Thyroid gland (tissue), 4 donors: ENCODE measurements around the gene CASP2. TPM values are rescaled to one million over a fixed set of nuclear protein-coding genes. Genes with fewer than 3 reads are reported as not detected.

Source experiments
- DNase-seq, 2 donors: peaks; one replicate each; pipeline ENCODE4 v3.0.0-alpha.2; 2019
- H3K27ac ChIP-seq, 3 donors: fragments of 200-600 bp; sonication (generic); 1 replicate in 2 of 3; 2 replicates in 1 of 3; pipeline ENCODE4 v1.5.1; 2016 to 2019; ENCODE audit warnings: mild to moderate bottlenecking in 1 of 3, moderate library complexity in 1 of 3
- H3K27me3 ChIP-seq: fragments of 200-600 bp; sonication (generic); one replicate; pipeline ENCODE4 v1.5.1; 2019
- H3K36me3 ChIP-seq, 2 donors: fragments of 200-600 bp; sonication (generic); one replicate each; pipeline ENCODE4 v1.5.1; 2016 to 2019
- H3K4me1 ChIP-seq, 2 donors: fragments of 200-600 bp; sonication (generic); one replicate each; pipeline ENCODE4 v1.5.1; 2017 to 2019
- H3K4me3 ChIP-seq, 3 donors: fragments of 200-600 bp; sonication (generic); replicated peaks in 1 of 3; 1 replicate in 2 of 3; 2 replicates in 1 of 3; pipeline ENCODE4 v1.5.1; 2016; ENCODE audit warnings: mild to moderate bottlenecking in 1 of 3
- H3K9me3 ChIP-seq: fragments of 200-600 bp; sonication (generic); one replicate; pipeline ENCODE4 v1.5.1; 2017
- CTCF ChIP-seq, 6 experiments: fragments of 200-600 bp in 3 of 6; fragments of 450-650 bp in 3 of 6; sonication (generic) in 3 of 6; IDR thresholded peaks; one replicate each; pipeline ENCODE4 v1.5.1; 2016 to 2019; ENCODE audit warnings: antibody characterized with exemption in 6 of 6, mild to moderate bottlenecking in 2 of 6, inconsistent platforms in 1 of 6, moderate library complexity in 1 of 6
- POLR2A ChIP-seq, 2 donors: fragments of 450-650 bp; IDR thresholded peaks; one replicate each; pipeline ENCODE4 v1.6.1; 2017; ENCODE audit warnings: antibody characterized with exemption in 2 of 2, mild to moderate bottlenecking in 2 of 2, moderate library complexity in 1 of 2
- WGBS, 2 donors: methylation state at CpG; one replicate each; pipeline ENCODE4 v1.1.5; 2017; 5-methylcytosine and 5-hydroxymethylcytosine counted together
- intact Hi-C: fragments of 100-400 bp; cut with DNase I; formaldehyde crosslinking; loops from one replicate; pipeline ENCODE4 v1.15.1; 2023
- total RNA-seq, 4 donors: library from RNA; depleted of rRNA; stranded (reverse); fragments of >200 nt; gene quantifications; one replicate each; pipeline ENCODE4 v1.2.3, GENCODE V29; 2016

The CASP2 gene
- total RNA-seq, 4 donors from 2014 or later: 13.0 to 21.7 (median 17.5) TPM

GRCh38 chr7:143299840-143300239 is 11.7 kb downstream of the CASP2 start:
- H3K4me3 ChIP-seq: no peak overlapping the region
- no peaks in the 10 kb centered on the region for H3K27me3 ChIP-seq
- intact Hi-C loops: no loop called here
- DNase-seq: peak; percentile 38 to 53
- no peaks in the 10 kb centered on the region for H3K9me3 ChIP-seq
- no peak overlapping the region for H3K27ac ChIP-seq
- TF ChIP-seq CTCF (IDR thresholded peaks at IDR 0.05) (peak in 4 of 6 experiments; percentile 42 to 69 (median 46)), POLR2A (IDR thresholded peaks at IDR 0.05) (no peak)
- WGBS, 2 donors: 76 to 83% methylated on average over 8 of the region's 8 CpGs
- H3K36me3 ChIP-seq: peaks cover 52 to 67% of the 10 kb centered on the region in 2 donors
- no peaks in the 10 kb centered on the region for H3K4me1 ChIP-seq

GRCh38 chr7:143300959-143301935 is 13.1 kb downstream of the CASP2 start:
- no peaks in the 10 kb centered on the region for H3K27me3 ChIP-seq
- no peaks in the 10 kb centered on the region for H3K4me1 ChIP-seq
- WGBS, 2 donors: 92 to 96% methylated on average over 8 of the region's 8 CpGs
- no peak overlapping the region for H3K4me3 ChIP-seq
- no peak for TF ChIP-seq CTCF (IDR thresholded peaks at IDR 0.05)
- no peak for TF ChIP-seq POLR2A (IDR thresholded peaks at IDR 0.05)
- intact Hi-C loops: no loop called here
- H3K27ac ChIP-seq: no peak overlapping the region
- peaks cover 53 to 64% of the 10 kb centered on the region in 2 donors for H3K36me3 ChIP-seq
- no peak for DNase-seq
- H3K9me3 ChIP-seq: no peaks in the 10 kb centered on the region

- no peaks in the 10 kb centered on the region for H3K9me3 ChIP-seq
- TF ChIP-seq POLR2A (IDR thresholded peaks at IDR 0.05) (no peak), CTCF (IDR thresholded peaks at IDR 0.05) (no peak)
- H3K27me3 ChIP-seq: no peaks in the 10 kb centered on the region
- intact Hi-C loops: no loop called here
- WGBS, 2 donors: 97 to 98% methylated on average over 10 of the region's 10 CpGs
- no peak for DNase-seq
- H3K4me1 ChIP-seq: no peaks in the 10 kb centered on the region
- peaks cover 49 to 70% of the 10 kb centered on the region in 2 donors for H3K36me3 ChIP-seq
- H3K4me3 ChIP-seq: no peak overlapping the region
- no peak overlapping the region for H3K27ac ChIP-seq
Measured at GRCh38 chr7:143303733-143304132, 15.6 kb downstream of the CASP2 start.

GRCh38 chr7:143304938-143305337 is 16.8 kb downstream of the CASP2 start:
- intact Hi-C loops: loop anchor here (5.0 kb wide), 1 partner anchor 63 kb away; no protein-coding TSS in a partner anchor
- no peak for DNase-seq
- Histone ChIP-seq H3K4me1 (no peaks in the 10 kb centered on the region), H3K27me3 (no peaks in the 10 kb centered on the region), H3K36me3 (peaks cover 49 to 64% of the 10 kb centered on the region in 2 donors), H3K9me3 (no peaks in the 10 kb centered on the region), H3K4me3 (no peak overlapping the region), H3K27ac (no peak overlapping the region)
- WGBS, 2 donors: 91 to 95% methylated on average over 6 of the region's 6 CpGs
- TF ChIP-seq CTCF (IDR thresholded peaks at IDR 0.05): no peak
- no peak for TF ChIP-seq POLR2A (IDR thresholded peaks at IDR 0.05)
